OCI-LY3 (cell line): Measurements from ENCODE around the gene PPA1.

Source experiments
- H2AFZ ChIP-seq: fragments of 200-600, 300-600 bp; shearing (Covaris generic); 2 replicates; pipeline ENCODE4 v1.6.0; 2014; ENCODE audit warnings: antibody characterized with exemption, low read depth, low read length
- H3K27ac ChIP-seq: fragments of 200-600, 300-600 bp; sonication (generic); 2 replicates; pipeline ENCODE4 v1.5.1; 2014; ENCODE audit warnings: mild to moderate bottlenecking, low read length, moderate library complexity, mixed read lengths
- H3K27me3 ChIP-seq: fragments of 200-600, 300-600 bp; sonication (generic); 2 replicates; pipeline ENCODE4 v1.6.1; 2014; ENCODE audit warnings: low read depth, low read length, mixed read lengths
- H3K36me3 ChIP-seq: fragments of 200-600, 300-600 bp; sonication (generic); replicated peaks from 2 replicates; pipeline ENCODE3; 2014; ENCODE audit warnings: low read depth, low read length, mixed read lengths
- H3K4me1 ChIP-seq: fragments of 300-600, 200-600 bp; sonication (generic); 2 replicates; pipeline ENCODE4 v1.6.1; 2014; ENCODE audit warnings: low read length, mixed read lengths
- H3K4me2 ChIP-seq: fragments of 200-600, 300-600 bp; sonication (generic); 2 replicates; pipeline ENCODE4 v1.6.1; 2014; ENCODE audit warnings: low read length, mixed read lengths
- H3K4me3 ChIP-seq: fragments of 300-600, 200-600 bp; sonication (generic); 2 replicates; pipeline ENCODE4 v1.5.1; 2014; ENCODE audit warnings: antibody characterized with exemption, mild to moderate bottlenecking, low read length, moderate library complexity
- H3K79me2 ChIP-seq: fragments of 300-600, 200-600 bp; shearing (Covaris generic); 2 replicates; pipeline ENCODE4 v1.6.1; 2014; ENCODE audit warnings: mild to moderate bottlenecking, low read length, mixed read lengths
- H3K9ac ChIP-seq: fragments of 300-600, 200-600 bp; shearing (Covaris generic); 2 replicates; pipeline ENCODE4 v1.6.0; 2014; ENCODE audit warnings: mild to moderate bottlenecking, low read length, moderate library complexity
- H3K9me3 ChIP-seq: fragments of 200-600, 300-600 bp; shearing (Covaris generic); 2 replicates; pipeline ENCODE4 v1.6.1; 2014; ENCODE audit warnings: low read length, mixed read lengths; ENCODE audit not compliant: insufficient read depth
- H4K20me1 ChIP-seq: fragments of 200-600, 300-600 bp; sonication (generic); 2 replicates; pipeline ENCODE4 v1.6.1; 2016; ENCODE audit warnings: low read length, mixed read lengths; ENCODE audit not compliant: insufficient read depth
- CTCF ChIP-seq: fragments of 200-600, 300-600 bp; sonication (generic); IDR thresholded peaks from 2 replicates; pipeline ENCODE4 v1.5.1; 2014; ENCODE audit warnings: antibody characterized with exemption, low read length, low read depth
- EZH2phosphoT487 ChIP-seq: fragments of 200-600 bp; shearing (Covaris generic); IDR thresholded peaks from 2 replicates; pipeline ENCODE4 v1.6.1; 2018; ENCODE audit warnings: antibody characterized with exemption, mixed run types, low read depth

PPA1 gene

GRCh38 chr10:70169649-70170364 lies 63.4 kb downstream of the PPA1 start:
- TF ChIP-seq EZH2phosphoT487 (no peak), CTCF (no peak)
- Histone ChIP-seq H3K27me3 (no peaks in the 10 kb centered on the region), H3K36me3 (peaks cover 3% of the 10 kb centered on the region), H3K4me1 (peaks cover 21% of the 10 kb centered on the region), H3K9me3 (no peaks in the 10 kb centered on the region), H3K4me3 (peak overlapping the region; percentile 96), H2AFZ (no peak overlapping the region), H3K9ac (peak overlapping the region; percentile 82), H3K4me2 (peak overlapping the region; percentile 93), H3K27ac (no peak overlapping the region), H4K20me1 (peaks cover 40% of the 10 kb centered on the region), H3K79me2 (peaks cover 54% of the 10 kb centered on the region)

GRCh38 chr10:70169011-70169410 lies 64.2 kb downstream of the PPA1 start:
- Histone ChIP-seq H3K9ac (peak overlapping the region; percentile 82), H3K79me2 (peaks cover 62% of the 10 kb centered on the region), H3K4me2 (peak overlapping the region; percentile 93), H3K9me3 (no peaks in the 10 kb centered on the region), H3K36me3 (peaks cover 3% of the 10 kb centered on the region), H4K20me1 (peaks cover 44% of the 10 kb centered on the region), H3K4me1 (peaks cover 17% of the 10 kb centered on the region), H3K4me3 (peak overlapping the region; percentile 96), H3K27me3 (no peaks in the 10 kb centered on the region), H2AFZ (no peak overlapping the region), H3K27ac (no peak overlapping the region)
- TF ChIP-seq CTCF (no peak), EZH2phosphoT487 (no peak)

GRCh38 chr10:70167246-70167645 lies 66.0 kb downstream of the PPA1 start:
- Histone ChIP-seq H3K36me3 (peaks cover 3% of the 10 kb centered on the region), H4K20me1 (peaks cover 59% of the 10 kb centered on the region), H3K79me2 (peaks cover 78% of the 10 kb centered on the region), H3K4me3 (no peak overlapping the region), H3K9ac (no peak overlapping the region), H2AFZ (no peak overlapping the region), H3K27ac (no peak overlapping the region), H3K9me3 (no peaks in the 10 kb centered on the region), H3K4me2 (no peak overlapping the region), H3K27me3 (no peaks in the 10 kb centered on the region), H3K4me1 (peaks cover 27% of the 10 kb centered on the region)
- TF ChIP-seq EZH2phosphoT487 (no peak), CTCF (no peak)

GRCh38 chr10:70166394-70166793 lies 66.8 kb downstream of the PPA1 start:
- Histone ChIP-seq H3K4me2 (no peak overlapping the region), H3K36me3 (peaks cover 4% of the 10 kb centered on the region), H3K9ac (no peak overlapping the region), H2AFZ (no peak overlapping the region), H3K4me1 (peaks cover 27% of the 10 kb centered on the region), H3K9me3 (no peaks in the 10 kb centered on the region), H4K20me1 (peaks cover 67% of the 10 kb centered on the region), H3K4me3 (no peak overlapping the region), H3K79me2 (peaks cover 86% of the 10 kb centered on the region), H3K27ac (no peak overlapping the region), H3K27me3 (no peaks in the 10 kb centered on the region)
- no peak for TF ChIP-seq EZH2phosphoT487
- no peak for TF ChIP-seq CTCF
